NB4 (cell line): Measurements from ENCODE around the gene ATF5.

ENCODE experiments used
- CTCF ChIP-seq: IDR thresholded peaks from one replicate; pipeline ENCODE4 v1.5.1; 2012; ENCODE audit warnings: low read depth, low read length
- MAX ChIP-seq: IDR thresholded peaks from 2 replicates; pipeline ENCODE4 v1.6.1; 2011; ENCODE audit warnings: low read depth, low read length
- MYC ChIP-seq: IDR thresholded peaks from 2 replicates; pipeline ENCODE4 v1.6.1; 2011; ENCODE audit warnings: low read depth, low read length
- POLR2A ChIP-seq: IDR thresholded peaks from 2 replicates; pipeline ENCODE4 v1.6.1; 2011; ENCODE audit warnings: mild to moderate bottlenecking; ENCODE audit not compliant: insufficient read length; ENCODE audit errors: extremely low read depth

GRCh38 chr19:49913720-49914119 lies 15.3 kb upstream of the ATF5 start:
- TF ChIP-seq CTCF (no peak), POLR2A (no peak), MAX (no peak), MYC (no peak)
